Measurements from ENCODE around the gene GCM1.

DNA sequence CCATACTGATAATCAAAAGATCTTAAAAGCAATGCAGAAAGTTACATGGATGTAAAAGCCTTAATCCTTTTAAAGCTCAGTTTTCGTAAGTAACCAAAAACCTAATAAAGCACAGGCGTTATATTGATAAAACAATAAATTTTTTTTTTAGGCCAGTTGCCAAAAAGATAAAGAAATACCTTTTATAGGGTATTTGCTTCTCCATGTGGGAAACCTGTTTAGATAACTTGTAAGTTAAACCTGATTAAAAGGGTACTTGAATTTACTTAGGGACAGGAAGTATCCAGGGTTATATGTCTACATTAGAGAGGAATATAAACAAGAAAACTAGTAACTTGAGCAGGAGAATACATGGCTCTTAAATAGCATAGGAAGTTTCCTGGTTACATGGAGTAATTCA, 62.3 kb downstream of the GCM1 start:
- TF ChIP-seq, protein P1, sequence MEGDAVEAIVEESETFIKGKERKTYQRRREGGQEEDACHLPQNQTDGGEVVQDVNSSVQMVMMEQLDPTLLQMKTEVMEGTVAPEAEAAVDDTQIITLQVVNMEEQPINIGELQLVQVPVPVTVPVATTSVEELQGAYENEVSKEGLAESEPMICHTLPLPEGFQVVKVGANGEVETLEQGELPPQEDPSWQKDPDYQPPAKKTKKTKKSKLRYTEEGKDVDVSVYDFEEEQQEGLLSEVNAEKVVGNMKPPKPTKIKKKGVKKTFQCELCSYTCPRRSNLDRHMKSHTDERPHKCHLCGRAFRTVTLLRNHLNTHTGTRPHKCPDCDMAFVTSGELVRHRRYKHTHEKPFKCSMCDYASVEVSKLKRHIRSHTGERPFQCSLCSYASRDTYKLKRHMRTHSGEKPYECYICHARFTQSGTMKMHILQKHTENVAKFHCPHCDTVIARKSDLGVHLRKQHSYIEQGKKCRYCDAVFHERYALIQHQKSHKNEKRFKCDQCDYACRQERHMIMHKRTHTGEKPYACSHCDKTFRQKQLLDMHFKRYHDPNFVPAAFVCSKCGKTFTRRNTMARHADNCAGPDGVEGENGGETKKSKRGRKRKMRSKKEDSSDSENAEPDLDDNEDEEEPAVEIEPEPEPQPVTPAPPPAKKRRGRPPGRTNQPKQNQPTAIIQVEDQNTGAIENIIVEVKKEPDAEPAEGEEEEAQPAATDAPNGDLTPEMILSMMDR (IDR thresholded peaks at IDR 0.05; ENCODE audit: borderline replicate concordance, extremely low read depth, low read length, poor library complexity, severe bottlenecking): no peak
- TF ChIP-seq EZH2 (IDR thresholded peaks at IDR 0.05; ENCODE audit: borderline replicate concordance, low read depth, low read length, severe bottlenecking): no peak

Measured in DND-41 (cell line).